ENCODE data around the gene BACH2. TPM values are rescaled to one million over a fixed set of nuclear protein-coding genes. Genes with fewer than 3 reads are reported as not detected.
A peak's percentile ranks its signal among the peaks of the same experiment; 100 is the strongest.

The BACH2 gene
- total RNA-seq (2014; rRNA removed; shearing (Covaris generic)), result under 0.01 TPM in 2 replicates
- not detected in 2 replicates for polyA plus RNA-seq (2016; fragmentation: Nextera tagmentation; extraction: Ambion mirVana)

- no peaks in the 10 kb centered on the region for H3K36me3 ChIP-seq (ENCODE audit: low read depth)
- peak; percentile 93 for DNase-seq
- 0 out of 2 replicates have a peak, but pooled peaks cover 4% of the 10 kb centered on the region for H3K4me1 ChIP-seq (ENCODE audit: insufficient read depth)
- H3F3A ChIP-seq (ENCODE audit: insufficient read depth), result no peaks in the 10 kb centered on the region
- no peaks in the 10 kb centered on the region for H4K20me1 ChIP-seq (ENCODE audit: insufficient read depth)
- peaks cover 85% of the 10 kb centered on the region for H3K27me3 ChIP-seq (replicated peaks; ENCODE audit: insufficient read depth)
- H3K4me2 ChIP-seq (ENCODE audit: unreplicated experiment), result peak within 1 kb of the TSS; percentile 72
- no peak within 1 kb of the TSS for H3K27ac ChIP-seq
- no peaks in the 10 kb centered on the region for H3K9me3 ChIP-seq (ENCODE audit: low read depth)
- no peaks in the 10 kb centered on the region for H3K79me2 ChIP-seq (ENCODE audit: insufficient read depth)
- in situ Hi-C loops (cut with MboI), result no loop called here
- no peaks in the 10 kb centered on the region for H3K9me2 ChIP-seq (ENCODE audit: insufficient read depth)
- peak within 1 kb of the TSS; percentile 72 for H2AFZ ChIP-seq
- TF ChIP-seq EZH2 (IDR thresholded peaks at IDR 0.05; ENCODE audit: insufficient read depth, poor library complexity, severe bottlenecking) (no peak), EZH2phosphoT487 (IDR thresholded peaks at IDR 0.05; ENCODE audit: insufficient read depth, low read depth) (no peak)
- 1% methylated on average over 22 to 99 of the region's 112 CpGs for WGBS, 2 experiments (ENCODE audit: low coverage in 1 of 2, low lambda C conversion rate in 2 of 2, missing lambda C conversion rate in 2 of 2)
- H3K4me3 ChIP-seq, result peak within 1 kb of the TSS; percentile 64
- no peak within 1 kb of the TSS for H3K9ac ChIP-seq
These were observed at the start of gene BACH2 for GRCh38 chr6:90296341-90297114. Gene BACH2 (minus strand): TSS chr6:90296843. CDS start chr6:90008844, 287,999 bp downstream.

- Histone ChIP-seq H3K27ac (no peak overlapping the region), H3F3A (ENCODE audit: insufficient read depth) (no peaks in the 10 kb centered on the region), H3K4me2 (ENCODE audit: unreplicated experiment) (no peak overlapping the region), H3K9me2 (ENCODE audit: insufficient read depth) (no peaks in the 10 kb centered on the region), H3K9ac (no peak overlapping the region), H4K20me1 (ENCODE audit: insufficient read depth) (no peaks in the 10 kb centered on the region), H2AFZ (no peak overlapping the region), H3K4me3 (no peak overlapping the region), H3K9me3 (ENCODE audit: low read depth) (no peaks in the 10 kb centered on the region), H3K36me3 (ENCODE audit: low read depth) (no peaks in the 10 kb centered on the region), H3K4me1 (ENCODE audit: insufficient read depth) (no peaks in the 10 kb centered on the region), H3K79me2 (ENCODE audit: insufficient read depth) (no peaks in the 10 kb centered on the region), H3K27me3 (replicated peaks; ENCODE audit: insufficient read depth) (peaks cover 53% of the 10 kb centered on the region)
- in situ Hi-C loops (cut with MboI), result no loop called here
- no peak for TF ChIP-seq EZH2phosphoT487 (IDR thresholded peaks at IDR 0.05; ENCODE audit: insufficient read depth, low read depth)
- no peak for TF ChIP-seq EZH2 (IDR thresholded peaks at IDR 0.05; ENCODE audit: insufficient read depth, poor library complexity, severe bottlenecking)
- DNase-seq, result peak; percentile 54
- WGBS, 2 experiments (ENCODE audit: low coverage in 1 of 2, low lambda C conversion rate in 2 of 2, missing lambda C conversion rate in 2 of 2), result 42 to 56% methylated on average over 5 of the region's 5 CpGs
These were observed 46.9 kb upstream of the BACH2 start for GRCh38 chr6:90343576-90343975.

- H4K20me1 ChIP-seq (ENCODE audit: insufficient read depth), result no peaks in the 10 kb centered on the region
- no peaks in the 10 kb centered on the region for H3K4me1 ChIP-seq (ENCODE audit: insufficient read depth)
- WGBS, 2 experiments (ENCODE audit: low coverage in 1 of 2, low lambda C conversion rate in 2 of 2, missing lambda C conversion rate in 2 of 2), result 64 to 65% methylated on average over 1 of the region's 1 CpG
- no peaks in the 10 kb centered on the region for H3K9me3 ChIP-seq (ENCODE audit: low read depth)
- no peaks in the 10 kb centered on the region for H3K36me3 ChIP-seq (ENCODE audit: low read depth)
- H3K79me2 ChIP-seq (ENCODE audit: insufficient read depth), result no peaks in the 10 kb centered on the region
- in situ Hi-C loops (cut with MboI), result no loop called here
- H3K27me3 ChIP-seq (replicated peaks; ENCODE audit: insufficient read depth), result peaks cover 43% of the 10 kb centered on the region; the same call in 1 of the 2 replicates
- no peak for TF ChIP-seq EZH2phosphoT487 (IDR thresholded peaks at IDR 0.05; ENCODE audit: insufficient read depth, low read depth)
- TF ChIP-seq EZH2 (IDR thresholded peaks at IDR 0.05; ENCODE audit: insufficient read depth, poor library complexity, severe bottlenecking), result no peak
- H3K4me3 ChIP-seq, result no peak overlapping the region
- no peak overlapping the region for H3K9ac ChIP-seq
- peak; percentile 25 for DNase-seq
- no peak overlapping the region for H3K27ac ChIP-seq
- H3K4me2 ChIP-seq (ENCODE audit: unreplicated experiment), result no peak overlapping the region
- H3K9me2 ChIP-seq (ENCODE audit: insufficient read depth), result no peaks in the 10 kb centered on the region
- no peaks in the 10 kb centered on the region for H3F3A ChIP-seq (ENCODE audit: insufficient read depth)
- H2AFZ ChIP-seq, result no peak overlapping the region
These were observed 41.8 kb upstream of the BACH2 start for GRCh38 chr6:90338409-90338808.

GRCh38 chr6:90336388-90336947, 39.8 kb upstream of the BACH2 start:
- no peaks in the 10 kb centered on the region for H3F3A ChIP-seq (ENCODE audit: insufficient read depth)
- no peak overlapping the region for H3K4me2 ChIP-seq (ENCODE audit: unreplicated experiment)
- WGBS, 2 experiments (ENCODE audit: low coverage in 1 of 2, low lambda C conversion rate in 2 of 2, missing lambda C conversion rate in 2 of 2), result 34 to 36% methylated on average over 6 of the region's 6 CpGs
- H3K36me3 ChIP-seq (ENCODE audit: low read depth), result no peaks in the 10 kb centered on the region
- no peaks in the 10 kb centered on the region for H3K9me2 ChIP-seq (ENCODE audit: insufficient read depth)
- H3K9ac ChIP-seq, result no peak overlapping the region
- H3K4me3 ChIP-seq, result no peak overlapping the region
- no peak overlapping the region for H3K27ac ChIP-seq
- H2AFZ ChIP-seq, result no peak overlapping the region
- H4K20me1 ChIP-seq (ENCODE audit: insufficient read depth), result no peaks in the 10 kb centered on the region
- in situ Hi-C loops (cut with MboI), result no loop called here
- TF ChIP-seq EZH2 (IDR thresholded peaks at IDR 0.05; ENCODE audit: insufficient read depth, poor library complexity, severe bottlenecking), result no peak
- TF ChIP-seq EZH2phosphoT487 (IDR thresholded peaks at IDR 0.05; ENCODE audit: insufficient read depth, low read depth), result no peak
- H3K27me3 ChIP-seq (replicated peaks; ENCODE audit: insufficient read depth), result peaks cover 38% of the 10 kb centered on the region; the same call in 1 of the 2 replicates
- H3K4me1 ChIP-seq (ENCODE audit: insufficient read depth), result no peaks in the 10 kb centered on the region
- no peaks in the 10 kb centered on the region for H3K9me3 ChIP-seq (ENCODE audit: low read depth)
- no peaks in the 10 kb centered on the region for H3K79me2 ChIP-seq (ENCODE audit: insufficient read depth)
- DNase-seq, result no peak

Data from GM23248 (cell line).